A673 (cell line): ENCODE measurements around the gene AGPAT3.

ENCODE experiments used
- EZH2 ChIP-seq: fragments of 200-600 bp; sonication (generic); IDR thresholded peaks from 2 replicates; pipeline ENCODE4 v1.6.1; 2017; ENCODE audit warnings: borderline replicate concordance, low read depth, mild to moderate bottlenecking, mixed read lengths, antibody characterized with exemption, low read length; ENCODE audit not compliant: poor library complexity, severe bottlenecking
- TF ChIP-seq, protein P1 (sequence below): fragments of 300-800, 200-600 bp; sonication (generic); conservative IDR thresholded peaks from 2 replicates; pipeline ENCODE4 v1.5.1; 2017; ENCODE audit warnings: low read depth, mild to moderate bottlenecking, antibody characterized with exemption, low read length, moderate library complexity, mixed read lengths

- TF ChIP-seq EZH2 = no peak
- TF ChIP-seq, protein P1, sequence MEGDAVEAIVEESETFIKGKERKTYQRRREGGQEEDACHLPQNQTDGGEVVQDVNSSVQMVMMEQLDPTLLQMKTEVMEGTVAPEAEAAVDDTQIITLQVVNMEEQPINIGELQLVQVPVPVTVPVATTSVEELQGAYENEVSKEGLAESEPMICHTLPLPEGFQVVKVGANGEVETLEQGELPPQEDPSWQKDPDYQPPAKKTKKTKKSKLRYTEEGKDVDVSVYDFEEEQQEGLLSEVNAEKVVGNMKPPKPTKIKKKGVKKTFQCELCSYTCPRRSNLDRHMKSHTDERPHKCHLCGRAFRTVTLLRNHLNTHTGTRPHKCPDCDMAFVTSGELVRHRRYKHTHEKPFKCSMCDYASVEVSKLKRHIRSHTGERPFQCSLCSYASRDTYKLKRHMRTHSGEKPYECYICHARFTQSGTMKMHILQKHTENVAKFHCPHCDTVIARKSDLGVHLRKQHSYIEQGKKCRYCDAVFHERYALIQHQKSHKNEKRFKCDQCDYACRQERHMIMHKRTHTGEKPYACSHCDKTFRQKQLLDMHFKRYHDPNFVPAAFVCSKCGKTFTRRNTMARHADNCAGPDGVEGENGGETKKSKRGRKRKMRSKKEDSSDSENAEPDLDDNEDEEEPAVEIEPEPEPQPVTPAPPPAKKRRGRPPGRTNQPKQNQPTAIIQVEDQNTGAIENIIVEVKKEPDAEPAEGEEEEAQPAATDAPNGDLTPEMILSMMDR = no peak
These were observed 138.4 kb downstream of the AGPAT3 start for GRCh38 chr21:44003307-44003966.
